GM12864 (cell line): ENCODE data around the gene PRMT2.

Experiments
- DNase-seq: peaks from one replicate; pipeline ENCODE4 v3.0.0-alpha.2; 2011; ENCODE audit warnings: low read depth
- H3K4me3 ChIP-seq: 2 replicates; pipeline ENCODE4 v1.5.1; 2011; ENCODE audit warnings: mild to moderate bottlenecking, low read depth, low read length, control low read depth
- CTCF ChIP-seq: IDR thresholded peaks from 2 replicates; pipeline ENCODE4 v1.5.1; 2011; ENCODE audit warnings: low read depth, mild to moderate bottlenecking, moderate library complexity, low read length, control low read depth, inconsistent platforms; ENCODE audit errors: missing control alignments

The PRMT2 gene

DNA sequence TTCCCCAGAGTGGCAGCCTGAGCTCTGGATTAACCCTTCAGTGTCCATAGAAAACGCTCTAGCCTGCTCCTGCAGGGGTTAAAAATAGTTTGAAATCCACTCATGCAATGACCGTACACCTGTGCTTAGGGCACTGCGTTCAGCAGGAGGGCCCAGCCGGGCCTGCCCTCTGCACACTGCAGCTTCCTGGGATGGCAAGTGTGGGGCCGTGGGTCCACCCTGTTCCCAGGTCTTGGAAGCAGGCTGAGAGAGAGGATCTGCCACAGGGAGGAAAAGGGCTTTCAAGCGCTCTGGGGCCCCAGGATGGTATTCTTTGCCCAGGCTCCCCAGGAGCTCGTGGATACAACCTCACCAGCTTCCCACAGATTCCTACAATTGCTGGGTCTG, 29.1 kb upstream of the PRMT2 start:
- TF ChIP-seq CTCF, result no peak
- no peak for DNase-seq
- no peak overlapping the region for H3K4me3 ChIP-seq

DNA sequence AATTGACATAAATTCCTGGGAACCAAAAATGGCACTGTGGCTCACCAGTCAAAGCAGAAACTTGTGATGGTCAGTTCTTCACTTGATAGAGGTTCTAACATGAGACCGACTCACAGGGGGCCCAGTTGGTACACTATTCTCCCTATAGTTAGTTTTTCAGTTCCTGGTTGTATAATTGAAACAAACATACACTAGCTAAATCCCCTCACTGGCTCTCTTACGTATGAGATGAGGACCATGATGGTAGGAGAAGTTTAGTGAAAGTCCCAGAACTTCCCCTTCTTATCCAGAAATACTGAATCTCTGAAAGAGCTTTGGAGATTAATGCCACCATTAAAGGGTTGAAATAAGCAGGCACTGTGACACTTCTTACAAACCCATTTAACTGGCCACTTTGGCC, 27.8 kb upstream of the PRMT2 start:
- no peak overlapping the region for H3K4me3 ChIP-seq
- no peak for TF ChIP-seq CTCF
- no peak for DNase-seq

DNA sequence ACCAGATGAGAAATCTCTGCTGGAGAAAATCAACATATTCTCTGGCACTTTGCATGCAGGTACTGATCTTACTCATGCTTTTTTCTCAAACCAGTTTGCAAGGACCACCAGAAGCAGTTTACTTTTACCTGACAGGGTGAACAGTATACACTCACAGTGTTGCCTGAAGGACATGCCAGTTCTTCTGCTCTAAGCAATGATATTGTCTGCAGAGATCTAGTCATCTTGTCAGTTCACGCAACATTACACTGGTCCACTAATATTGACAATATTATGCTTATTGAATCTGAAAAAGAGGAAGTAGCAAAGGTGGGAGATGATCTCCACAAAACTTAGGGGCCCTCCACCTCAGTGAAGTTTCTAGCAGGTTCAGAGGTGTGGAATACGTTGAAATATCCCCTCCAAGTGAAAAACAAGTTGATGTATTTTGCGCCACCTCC, 26.8 kb upstream of the PRMT2 start:
- TF ChIP-seq CTCF, result no peak
- peak; percentile 47 for DNase-seq
- H3K4me3 ChIP-seq, result peak overlapping the region; percentile 1; the same call in 1 of the 2 replicates

- DNase-seq, result no peak
- no peak for TF ChIP-seq CTCF
- H3K4me3 ChIP-seq, result no peak overlapping the region
These were observed 25.3 kb upstream of the PRMT2 start for GRCh38 chr21:46610018-46610701.

DNA sequence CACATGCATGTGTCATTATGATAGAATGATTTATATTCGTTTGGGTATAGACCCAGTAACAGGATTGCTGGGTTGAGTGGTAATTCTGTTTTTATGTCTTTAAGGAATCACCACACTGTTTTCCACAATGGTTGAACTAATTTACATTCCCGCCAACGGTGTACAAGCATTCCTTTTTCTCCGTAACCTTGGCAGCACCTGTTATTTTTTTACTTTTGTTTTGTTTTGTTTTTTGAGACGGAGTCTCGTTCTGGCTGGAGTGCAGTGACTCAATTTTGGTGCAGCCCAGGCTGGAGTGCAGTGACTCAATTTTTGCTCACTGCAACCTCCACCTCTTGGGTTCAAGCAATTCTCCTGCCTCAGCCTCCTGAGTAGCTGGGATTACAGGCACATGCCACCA, 22.1 kb upstream of the PRMT2 start:
- DNase-seq, result no peak
- TF ChIP-seq CTCF, result no peak
- H3K4me3 ChIP-seq, result no peak overlapping the region

- no peak overlapping the region for H3K4me3 ChIP-seq
- no peak for TF ChIP-seq CTCF
- no peak for DNase-seq
These were observed 19.4 kb upstream of the PRMT2 start for GRCh38 chr21:46616050-46616449.

DNA sequence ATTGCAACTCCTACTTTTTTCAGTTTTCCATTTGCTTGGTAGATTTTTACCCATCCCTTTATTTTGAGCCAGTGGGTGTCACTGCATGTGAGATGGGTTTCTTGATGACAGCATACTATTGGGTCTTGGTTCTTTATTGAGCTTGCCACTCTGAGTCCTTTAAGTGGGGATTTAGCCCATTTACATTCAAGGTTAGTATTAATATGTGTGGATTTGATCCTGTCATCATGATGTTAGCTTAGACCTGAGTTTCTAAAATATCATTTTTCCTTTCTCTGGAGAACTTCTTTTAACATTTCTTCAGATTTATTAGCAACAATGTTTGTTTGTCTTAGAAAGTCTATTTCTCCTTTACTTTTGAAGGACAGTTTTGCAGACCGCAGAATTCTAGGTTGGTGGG, 18.8 kb upstream of the PRMT2 start:
- no peak for DNase-seq
- H3K4me3 ChIP-seq, result no peak overlapping the region
- no peak for TF ChIP-seq CTCF
